ENCODE results near the gene EFNA4. TPM values are rescaled to one million over a fixed set of nuclear protein-coding genes. Genes with fewer than 3 reads are reported as not detected.

EFNA4 gene
- polyA plus RNA-seq, 2 of the 4 experiments (the other 2 are of a cell fraction), result 3.1 to 8.7 TPM

DNA sequence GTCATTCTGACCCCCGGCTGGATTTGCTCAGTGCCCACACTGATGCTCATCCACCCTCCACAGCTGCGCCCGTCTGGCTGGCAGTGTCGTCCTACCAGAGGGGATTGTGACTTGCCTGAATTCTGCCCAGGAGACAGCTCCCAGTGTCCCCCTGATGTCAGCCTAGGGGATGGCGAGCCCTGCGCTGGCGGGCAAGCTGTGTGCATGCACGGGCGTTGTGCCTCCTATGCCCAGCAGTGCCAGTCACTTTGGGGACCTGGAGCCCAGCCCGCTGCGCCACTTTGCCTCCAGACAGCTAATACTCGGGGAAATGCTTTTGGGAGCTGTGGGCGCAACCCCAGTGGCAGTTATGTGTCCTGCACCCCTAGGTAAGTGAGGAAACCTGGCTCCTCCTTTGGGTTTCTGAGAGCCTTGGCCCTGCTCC, 5.7 kb upstream of the EFNA4 start:
- no peaks in the 10 kb centered on the region for H3K9me3 ChIP-seq
- no peak overlapping the region for H3K4me2 ChIP-seq
- FAIRE-seq, result no peak
- H3K4me3 ChIP-seq, result no peak overlapping the region
- CTCF ChIA-PET, result interaction anchor here (0.6 to 27.3 kb wide), 8 partner anchors 15 to 388 kb away, joined by 3 to 350 read pairs (median 4); partner anchors contain the start of gene EFNA3
- no peak overlapping the region for H3K27ac ChIP-seq
- no peak for DNase-seq (ENCODE audit: low read depth in 1 of 2, low spot score in 1 of 2)
- peaks cover 17% of the 10 kb centered on the region for H3K4me1 ChIP-seq
- TF ChIP-seq ZSCAN20 (CRISPR knock-in tag; IDR thresholded peaks at IDR 0.05) (no peak), RAD21 (conservative IDR thresholded peaks at IDR 0.05 in 1 of 2, IDR thresholded peaks at IDR 0.05 in 1 of 2) (no peak), HDAC2 (IDR thresholded peaks at IDR 0.05) (no peak), MAZ (IDR thresholded peaks at IDR 0.05; ENCODE audit: borderline replicate concordance, low read depth, low read length) (no peak), HOXB13 (CRISPR knock-in tag; IDR thresholded peaks at IDR 0.05; ENCODE audit: low read depth) (no peak), POLR2A (IDR thresholded peaks at IDR 0.05; ENCODE audit: low read length) (no peak), EHMT2 (IDR thresholded peaks at IDR 0.05; ENCODE audit: low read depth) (no peak), ESRRA (IDR thresholded peaks at IDR 0.05; ENCODE audit: borderline replicate concordance, low read length) (no peak), HOXA7 (CRISPR knock-in tag; IDR thresholded peaks at IDR 0.05) (no peak), CBX2 (IDR thresholded peaks at IDR 0.05; ENCODE audit: borderline replicate concordance, low read depth) (no peak), ZC3H11A (IDR thresholded peaks at IDR 0.05) (no peak)
- TF ChIP-seq, protein P1, sequence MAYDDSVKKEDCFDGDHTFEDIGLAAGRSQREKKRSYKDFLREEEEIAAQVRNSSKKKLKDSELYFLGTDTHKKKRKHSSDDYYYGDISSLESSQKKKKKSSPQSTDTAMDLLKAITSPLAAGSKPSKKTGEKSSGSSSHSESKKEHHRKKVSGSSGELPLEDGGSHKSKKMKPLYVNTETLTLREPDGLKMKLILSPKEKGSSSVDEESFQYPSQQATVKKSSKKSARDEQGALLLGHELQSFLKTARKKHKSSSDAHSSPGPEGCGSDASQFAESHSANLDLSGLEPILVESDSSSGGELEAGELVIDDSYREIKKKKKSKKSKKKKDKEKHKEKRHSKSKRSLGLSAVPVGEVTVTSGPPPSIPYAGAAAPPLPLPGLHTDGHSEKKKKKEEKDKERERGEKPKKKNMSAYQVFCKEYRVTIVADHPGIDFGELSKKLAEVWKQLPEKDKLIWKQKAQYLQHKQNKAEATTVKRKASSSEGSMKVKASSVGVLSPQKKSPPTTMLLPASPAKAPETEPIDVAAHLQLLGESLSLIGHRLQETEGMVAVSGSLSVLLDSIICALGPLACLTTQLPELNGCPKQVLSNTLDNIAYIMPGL (CRISPR knock-in tag; IDR thresholded peaks at IDR 0.05; ENCODE audit: borderline replicate concordance), result no peak
- 82% methylated on average over 10 of the region's 13 CpGs for WGBS (ENCODE audit: missing lambda C conversion rate)
- no peak for ATAC-seq
- POLR2A ChIA-PET, result interaction anchor here (1.2 kb wide), 1 partner anchor 88 kb away, joined by 3 read pairs; no protein-coding TSS in a partner anchor

DNA sequence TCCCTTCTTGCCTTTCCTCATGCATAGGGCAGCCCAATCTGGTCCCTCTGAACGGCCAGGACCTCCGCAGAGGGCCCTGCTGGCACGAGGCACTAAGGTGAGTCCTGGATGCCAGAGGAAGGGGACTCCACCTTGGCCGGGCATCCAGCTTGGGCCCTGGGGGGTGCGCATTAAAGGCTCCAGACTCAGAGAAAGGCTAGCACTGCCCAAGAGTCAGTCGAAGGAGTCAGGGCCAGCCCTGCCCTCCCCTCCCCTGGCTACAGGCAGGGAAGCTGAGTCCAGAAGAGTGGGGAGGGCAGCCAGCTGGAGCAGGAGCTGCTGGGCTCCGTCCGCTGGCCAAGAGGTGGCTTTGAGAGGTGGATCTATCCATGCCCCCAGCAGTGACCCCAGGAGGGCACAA, 2.8 kb upstream of the EFNA4 start:
- no peak for TF ChIP-seq CHD4 (IDR thresholded peaks at IDR 0.05; ENCODE audit: borderline replicate concordance)
- TF ChIP-seq GATA3 (IDR thresholded peaks at IDR 0.05; ENCODE audit: borderline replicate concordance), result no peak
- TF ChIP-seq, protein P2, sequence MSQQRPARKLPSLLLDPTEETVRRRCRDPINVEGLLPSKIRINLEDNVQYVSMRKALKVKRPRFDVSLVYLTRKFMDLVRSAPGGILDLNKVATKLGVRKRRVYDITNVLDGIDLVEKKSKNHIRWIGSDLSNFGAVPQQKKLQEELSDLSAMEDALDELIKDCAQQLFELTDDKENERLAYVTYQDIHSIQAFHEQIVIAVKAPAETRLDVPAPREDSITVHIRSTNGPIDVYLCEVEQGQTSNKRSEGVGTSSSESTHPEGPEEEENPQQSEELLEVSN (IDR thresholded peaks at IDR 0.05; ENCODE audit: borderline replicate concordance, low read depth), result no peak
- no peak for TF ChIP-seq MAFK (IDR thresholded peaks at IDR 0.05; ENCODE audit: partially characterized antibody)
- TF ChIP-seq, protein P3, sequence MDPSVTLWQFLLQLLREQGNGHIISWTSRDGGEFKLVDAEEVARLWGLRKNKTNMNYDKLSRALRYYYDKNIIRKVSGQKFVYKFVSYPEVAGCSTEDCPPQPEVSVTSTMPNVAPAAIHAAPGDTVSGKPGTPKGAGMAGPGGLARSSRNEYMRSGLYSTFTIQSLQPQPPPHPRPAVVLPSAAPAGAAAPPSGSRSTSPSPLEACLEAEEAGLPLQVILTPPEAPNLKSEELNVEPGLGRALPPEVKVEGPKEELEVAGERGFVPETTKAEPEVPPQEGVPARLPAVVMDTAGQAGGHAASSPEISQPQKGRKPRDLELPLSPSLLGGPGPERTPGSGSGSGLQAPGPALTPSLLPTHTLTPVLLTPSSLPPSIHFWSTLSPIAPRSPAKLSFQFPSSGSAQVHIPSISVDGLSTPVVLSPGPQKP (IDR thresholded peaks at IDR 0.05; ENCODE audit: low read depth, low read length), result no peak
- TF ChIP-seq, protein P4, sequence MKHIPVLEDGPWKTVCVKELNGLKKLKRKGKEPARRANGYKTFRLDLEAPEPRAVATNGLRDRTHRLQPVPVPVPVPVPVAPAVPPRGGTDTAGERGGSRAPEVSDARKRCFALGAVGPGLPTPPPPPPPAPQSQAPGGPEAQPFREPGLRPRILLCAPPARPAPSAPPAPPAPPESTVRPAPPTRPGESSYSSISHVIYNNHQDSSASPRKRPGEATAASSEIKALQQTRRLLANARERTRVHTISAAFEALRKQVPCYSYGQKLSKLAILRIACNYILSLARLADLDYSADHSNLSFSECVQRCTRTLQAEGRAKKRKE (CRISPR knock-in tag; IDR thresholded peaks at IDR 0.05; ENCODE audit: low read depth), result no peak
- CTCF ChIA-PET, result interaction anchor here (0.7 to 27.3 kb wide), 24 partner anchors 8 to 579 kb away, joined by 3 to 350 read pairs (median 5); partner anchors contain the start of genes ADAM15, EFNA3 and KRTCAP2

More for the DNA sequence above, 2.8 kb upstream of the EFNA4 start:
- POLR2A ChIA-PET, result interaction anchor here (0.5 kb wide), 1 partner anchor 76 kb away, joined by 5 read pairs; no protein-coding TSS in a partner anchor
- H3K4me2 ChIP-seq, result no peak overlapping the region
- no peak for ATAC-seq
- peaks cover 23% of the 10 kb centered on the region for H3K4me1 ChIP-seq
- WGBS (ENCODE audit: missing lambda C conversion rate), result 86% methylated on average over 5 of the region's 8 CpGs
- no peaks in the 10 kb centered on the region for H3K9me3 ChIP-seq
- DNase-seq (ENCODE audit: low read depth in 1 of 2, low spot score in 1 of 2), result no peak
- FAIRE-seq, result no peak
- no peak overlapping the region for H3K4me3 ChIP-seq
- no peak overlapping the region for H3K27ac ChIP-seq

All from A549 (cell line).